IPS DF 19.7 (cell line): ENCODE measurements around the gene FOSL2.

Experiments
- DNase-seq: peaks from one replicate; pipeline ENCODE4 v3.0.0-alpha.2; 2013; ENCODE audit warnings: low read depth, low spot score

FOSL2 gene

DNA sequence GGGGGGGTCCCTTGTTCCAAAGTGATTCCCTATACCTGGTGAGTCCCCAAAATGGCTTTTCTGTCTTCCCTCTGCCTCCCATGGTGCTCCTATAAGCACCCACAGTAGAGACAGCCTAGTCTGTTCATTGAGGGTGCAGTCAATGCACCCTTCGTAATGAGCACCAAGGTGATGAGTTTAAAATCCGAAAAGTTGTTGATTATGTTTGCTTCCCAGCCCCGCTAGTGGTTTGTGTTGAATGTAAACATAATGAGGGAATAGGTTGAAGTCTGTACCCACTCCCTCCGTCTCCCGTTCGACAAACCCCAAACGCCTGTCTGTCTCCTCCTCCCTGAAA lies 2.3 kb downstream of the FOSL2 start:
- no peak for DNase-seq

- DNase-seq: no peak
Measured at GRCh38 chr2:28395334-28396061, 2.8 kb downstream of the FOSL2 start.

DNA sequence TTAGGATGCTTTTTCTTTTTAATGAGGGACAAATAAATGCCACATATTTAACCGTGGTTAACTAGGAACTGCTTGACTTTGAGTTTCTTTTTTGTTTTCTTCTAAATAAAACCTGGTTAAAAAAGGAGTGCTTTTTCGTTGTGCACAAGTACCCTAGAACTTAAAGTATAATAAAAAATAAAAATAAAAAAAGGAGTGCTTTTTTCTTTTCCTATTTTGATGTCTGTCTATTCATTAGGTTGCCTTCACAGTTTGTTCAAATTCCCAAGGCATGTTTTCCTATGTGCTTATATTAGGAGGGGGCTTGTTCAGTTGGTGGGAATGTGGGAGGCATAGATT lies 4.4 kb downstream of the FOSL2 start:
- DNase-seq: no peak

DNA sequence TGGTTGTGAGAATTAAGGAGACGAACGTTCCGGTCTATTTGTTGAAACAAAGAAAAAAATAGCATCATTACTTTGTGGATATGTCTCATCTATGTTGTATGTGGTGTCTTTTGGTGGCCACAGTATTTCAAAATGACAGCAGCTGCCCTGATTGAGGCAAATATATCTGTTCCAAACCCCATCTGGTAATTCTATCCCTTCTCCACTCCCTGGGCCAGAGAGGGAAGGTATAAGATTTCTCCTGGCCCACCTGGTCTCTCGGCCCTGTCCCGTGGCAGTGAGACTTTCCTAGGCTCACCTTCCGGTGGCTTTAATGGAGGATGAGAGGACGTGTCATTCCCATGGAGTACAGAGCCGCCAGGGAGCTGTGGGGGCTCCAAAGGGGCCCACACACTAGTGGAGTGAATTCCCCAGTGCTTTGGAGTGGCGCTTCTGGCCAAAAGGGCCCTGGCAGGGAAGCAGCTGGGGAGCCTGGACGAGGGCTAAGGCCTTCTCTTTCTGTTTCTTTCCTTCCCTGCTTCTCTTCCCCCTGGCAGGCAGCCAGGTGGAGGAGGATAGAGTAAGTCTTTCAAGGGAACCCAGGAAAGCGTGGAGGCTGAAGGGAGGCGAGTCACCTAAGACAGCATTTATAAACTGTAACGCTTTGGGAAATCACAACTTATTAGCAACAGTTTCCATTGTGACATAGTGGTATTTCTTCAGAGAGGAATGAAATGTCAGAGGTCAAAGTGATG lies 5.6 kb downstream of the FOSL2 start:
- DNase-seq: no peak

DNA sequence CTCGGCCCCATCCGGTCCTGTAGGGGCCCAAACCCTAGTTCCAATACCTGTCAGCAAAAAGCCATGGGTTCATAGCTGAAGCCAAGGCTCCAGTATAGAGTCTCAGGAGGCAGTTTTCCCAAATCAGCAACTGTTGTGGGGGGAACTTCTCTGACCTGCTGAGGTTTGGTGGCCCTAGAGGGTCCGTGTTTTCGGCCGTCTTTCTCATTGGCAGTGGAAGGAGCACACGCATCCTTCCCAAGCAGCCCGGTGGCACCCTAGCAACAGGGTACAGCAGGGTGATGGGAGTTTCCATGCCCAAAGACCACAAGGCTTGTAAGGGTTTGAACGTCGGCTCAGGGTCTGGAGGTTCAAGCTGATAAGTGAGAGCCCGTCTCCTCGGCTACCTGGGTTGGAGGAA lies 6.6 kb downstream of the FOSL2 start:
- DNase-seq: no peak

GRCh38 chr2:28399956-28400355 lies 7.3 kb downstream of the FOSL2 start:
- no peak for DNase-seq

DNA sequence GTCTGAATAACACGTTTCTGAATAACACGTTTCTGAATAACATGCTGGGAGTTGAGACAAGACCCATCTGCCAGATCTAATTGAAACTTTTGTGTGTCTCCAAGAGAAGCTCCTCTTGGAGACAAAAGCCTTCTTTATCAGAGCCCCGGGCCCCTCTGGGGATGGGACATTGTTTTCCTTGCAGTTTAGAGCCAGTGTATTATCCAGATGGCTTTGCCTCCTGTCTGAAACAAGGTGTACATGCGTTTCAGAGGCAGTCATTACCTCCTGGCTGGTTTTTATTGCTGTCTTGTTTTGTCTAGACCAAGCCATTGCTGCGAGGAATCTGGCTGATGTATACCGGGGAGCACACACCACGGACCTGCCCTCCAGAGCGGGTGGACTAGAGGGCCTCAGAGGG lies 7.8 kb downstream of the FOSL2 start:
- no peak for DNase-seq

GRCh38 chr2:28400921-28401320 lies 8.3 kb downstream of the FOSL2 start:
- no peak for DNase-seq

DNA sequence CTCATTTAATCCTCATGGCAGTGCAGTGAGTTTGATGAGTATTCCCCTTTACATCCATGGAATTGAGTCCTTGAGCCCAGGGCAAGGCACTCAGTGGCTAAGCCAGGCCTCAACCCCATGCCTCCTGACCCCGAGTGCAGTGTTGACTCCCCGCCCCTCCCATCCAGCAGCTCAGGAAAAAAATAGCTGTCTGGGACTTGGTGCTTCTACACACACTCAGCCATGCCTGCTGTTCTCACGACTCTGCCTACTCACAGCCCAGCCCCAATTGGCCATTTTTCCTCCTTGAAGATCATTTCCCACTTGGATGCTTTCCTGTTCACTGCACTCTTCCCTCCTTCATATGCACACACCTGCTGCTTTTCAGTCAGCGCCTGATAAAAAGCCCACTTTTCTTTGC lies 8.8 kb downstream of the FOSL2 start:
- DNase-seq: no peak

GRCh38 chr2:28401948-28402550 lies 9.4 kb downstream of the FOSL2 start:
- DNase-seq: no peak

DNA sequence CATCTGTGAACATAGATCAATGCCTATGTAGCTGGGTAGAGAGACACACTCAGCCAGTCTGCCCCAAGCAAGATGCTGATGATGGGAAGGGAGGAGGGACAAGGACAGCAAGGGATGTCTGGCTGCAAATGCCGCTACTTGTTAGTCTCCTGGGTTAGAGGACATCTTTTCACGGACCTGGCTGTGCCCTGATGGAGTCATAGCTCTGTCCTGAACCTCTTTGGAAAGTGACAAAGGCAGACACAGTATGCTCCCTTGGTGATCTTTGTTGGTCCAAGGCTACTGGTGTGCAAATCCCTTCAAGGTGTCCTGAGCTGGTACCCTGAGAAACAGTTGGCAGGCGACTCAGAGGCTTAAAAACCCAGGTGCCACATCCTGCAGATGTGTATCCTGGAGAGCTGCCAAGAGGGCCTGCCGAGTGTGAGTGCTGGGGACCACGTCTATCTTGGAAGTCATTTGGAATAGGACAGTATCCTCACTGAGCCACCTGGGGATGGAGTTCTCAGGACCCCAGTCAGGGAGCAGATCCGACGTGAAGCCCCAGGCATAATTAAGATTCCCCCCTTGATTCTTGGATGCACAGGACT lies 10.8 kb downstream of the FOSL2 start:
- no peak for DNase-seq

DNA sequence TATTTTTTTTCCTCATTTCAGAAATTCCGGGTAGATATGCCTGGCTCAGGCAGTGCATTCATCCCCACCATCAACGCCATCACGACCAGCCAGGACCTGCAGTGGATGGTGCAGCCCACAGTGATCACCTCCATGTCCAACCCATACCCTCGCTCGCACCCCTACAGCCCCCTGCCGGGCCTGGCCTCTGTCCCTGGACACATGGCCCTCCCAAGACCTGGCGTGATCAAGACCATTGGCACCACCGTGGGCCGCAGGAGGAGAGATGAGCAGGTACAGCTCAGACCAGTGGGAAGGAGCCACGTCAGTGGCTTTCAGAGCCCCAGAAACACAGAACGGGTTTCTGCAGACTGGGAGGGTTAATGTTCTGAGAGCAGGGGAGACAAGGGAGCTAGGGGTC lies 11.4 kb downstream of the FOSL2 start:
- no peak for DNase-seq

DNA sequence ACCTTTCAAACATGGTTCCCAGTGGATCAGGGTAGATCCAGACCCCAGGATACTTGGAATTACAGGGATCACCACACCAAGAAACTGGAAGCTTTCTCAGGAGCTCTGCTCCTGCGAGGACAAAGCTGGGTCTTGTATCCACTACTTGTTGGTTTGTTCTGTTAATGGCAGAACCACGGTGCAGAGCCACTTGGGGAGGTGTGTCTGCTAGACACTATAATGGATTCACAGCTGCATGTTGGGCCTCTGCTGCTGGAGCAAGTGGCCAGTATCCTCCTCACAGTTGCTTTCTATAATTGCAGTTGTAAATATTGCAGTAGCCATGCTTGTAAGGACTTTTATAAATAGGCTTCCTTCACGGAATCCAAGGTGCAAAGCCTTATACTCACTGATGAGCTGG lies 12.9 kb downstream of the FOSL2 start:
- no peak for DNase-seq

DNA sequence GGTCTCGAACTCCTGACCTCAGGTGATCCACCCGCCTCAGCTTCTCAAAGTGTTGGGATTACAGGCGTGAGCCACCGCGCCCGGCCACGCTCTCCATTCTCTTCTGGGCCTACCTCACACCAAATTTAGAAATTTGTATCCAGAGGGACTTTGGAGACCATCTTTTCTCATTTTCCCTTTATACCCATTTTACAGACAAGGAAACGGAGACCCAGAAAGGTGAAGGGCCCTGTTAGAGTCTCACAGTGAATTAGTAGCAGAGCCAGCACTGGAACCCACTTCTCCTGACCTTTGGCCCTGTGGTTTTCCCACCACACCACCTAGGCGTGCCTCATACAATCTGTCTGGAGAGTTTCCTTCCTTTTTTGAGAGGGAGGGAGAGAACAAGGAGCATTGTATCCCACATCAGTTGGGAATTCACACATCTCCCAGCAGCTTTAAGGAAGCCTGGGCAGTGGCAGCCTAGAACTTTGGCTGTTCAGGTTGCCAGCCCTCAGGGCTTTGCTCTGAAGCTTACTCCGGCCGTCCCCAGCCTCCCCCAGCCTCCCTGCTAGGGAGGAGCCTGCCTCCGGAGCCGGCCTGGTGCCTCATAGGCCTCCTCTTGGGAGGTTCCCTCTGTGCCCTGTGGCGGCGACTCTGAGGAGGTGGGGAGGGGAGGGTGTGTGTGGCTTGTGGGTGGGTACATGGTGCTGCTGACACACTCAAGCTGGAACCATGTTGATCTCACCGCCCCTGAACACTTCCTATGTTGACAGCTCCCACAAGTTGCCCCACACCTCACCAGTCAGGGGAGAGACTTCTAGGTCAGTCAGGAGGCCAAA lies 13.8 kb downstream of the FOSL2 start:
- DNase-seq: no peak

GRCh38 chr2:28407131-28407975 lies 14.7 kb downstream of the FOSL2 start:
- DNase-seq: no peak

- DNase-seq: no peak
Measured at GRCh38 chr2:28407976-28408690, 15.5 kb downstream of the FOSL2 start.

- no peak for DNase-seq
Measured at GRCh38 chr2:28408764-28409599, 16.3 kb downstream of the FOSL2 start.

- DNase-seq: no peak
Measured at GRCh38 chr2:28411166-28411755, 18.6 kb downstream of the FOSL2 start.

DNA sequence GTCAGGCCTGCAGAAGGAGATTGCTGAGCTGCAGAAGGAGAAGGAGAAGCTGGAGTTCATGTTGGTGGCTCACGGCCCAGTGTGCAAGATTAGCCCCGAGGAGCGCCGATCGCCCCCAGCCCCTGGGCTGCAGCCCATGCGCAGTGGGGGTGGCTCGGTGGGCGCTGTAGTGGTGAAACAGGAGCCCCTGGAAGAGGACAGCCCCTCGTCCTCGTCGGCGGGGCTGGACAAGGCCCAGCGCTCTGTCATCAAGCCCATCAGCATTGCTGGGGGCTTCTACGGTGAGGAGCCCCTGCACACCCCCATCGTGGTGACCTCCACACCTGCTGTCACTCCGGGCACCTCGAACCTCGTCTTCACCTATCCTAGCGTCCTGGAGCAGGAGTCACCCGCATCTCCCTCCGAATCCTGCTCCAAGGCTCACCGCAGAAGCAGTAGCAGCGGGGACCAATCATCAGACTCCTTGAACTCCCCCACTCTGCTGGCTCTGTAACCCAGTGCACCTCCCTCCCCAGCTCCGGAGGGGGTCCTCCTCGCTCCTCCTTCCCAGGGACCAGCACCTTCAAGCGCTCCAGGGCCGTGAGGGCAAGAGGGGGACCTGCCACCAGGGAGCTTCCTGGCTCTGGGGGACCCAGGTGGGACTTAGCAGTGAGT lies 19.4 kb downstream of the FOSL2 start:
- no peak for DNase-seq
